ENCODE results near the gene UGT2B17. TPM values are rescaled to one million over a fixed set of nuclear protein-coding genes. Genes with fewer than 3 reads are reported as not detected.

The UGT2B17 gene
- polyA plus RNA-seq, 12 donors, result 0.22 to 78.7 TPM; not detected in 10

DNA sequence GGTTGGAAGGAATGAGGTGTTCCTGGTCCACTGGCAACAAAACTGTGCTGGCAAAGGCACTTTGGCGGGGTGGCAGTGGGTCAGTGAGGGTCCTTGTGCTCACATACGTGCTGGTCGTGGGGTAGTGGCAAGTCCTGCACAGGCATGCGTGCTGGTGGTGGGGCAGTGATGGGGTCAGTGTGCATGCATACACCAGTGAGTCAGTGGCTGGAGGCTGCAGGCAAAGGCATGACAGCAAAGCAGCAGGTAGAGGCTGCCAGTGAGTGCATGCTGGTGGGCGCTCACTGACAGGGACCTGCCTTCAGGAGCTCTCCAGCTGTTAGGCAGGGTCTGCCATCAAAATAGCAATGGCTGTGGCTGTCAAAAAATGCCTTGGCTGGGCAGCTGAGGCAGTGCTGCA lies 86.8 kb downstream of the UGT2B17 start:
- DNase-seq, result no peak

Other genes with a start within 250 kb of the UGT2B17 start
- gene YTHDC1, start 226.2 kb downstream of the UGT2B17 start, polyA plus RNA-seq (ENCODE audit: insufficient read length in 12 of 12), result 100 to 1,000 TPM in 1 of 12 donors, 10 to 100 TPM in 10, not detected in 1; 61.3 to 118 (median 85.7) TPM
- gene TMPRSS11E, start 128.9 kb downstream of the UGT2B17 start, polyA plus RNA-seq (ENCODE audit: insufficient read length in 12 of 12), result 1 to 10 TPM in 3 of 12 donors, not detected in 9; 1.1 to 5.5 (median 2.4) TPM
- under 1 TPM in 3 of 12 donors, not detected in 9; 0.08 to 0.11 (median 0.10) TPM for gene UGT2B15, start 94.3 kb upstream of the UGT2B17 start, polyA plus RNA-seq (ENCODE audit: insufficient read length in 12 of 12)
- under 1 TPM in 2 of 12 donors, not detected in 10; 0.17 to 0.71 TPM for gene UGT2B10, start 239.7 kb upstream of the UGT2B17 start, polyA plus RNA-seq (ENCODE audit: insufficient read length in 12 of 12)